Ovary (tissue), 3 donors: Measurements from ENCODE around the gene TBC1D19.

Experiments used
- CTCF ChIP-seq, 3 donors: fragments of 450-650 bp in 2 of 3; fragments of 200-600 bp in 1 of 3; IDR thresholded peaks; one replicate each; pipeline versions ENCODE4 v1.5.1 to v1.8.0; 2016 to 2022; ENCODE audit warnings: antibody characterized with exemption in 3 of 3, mild to moderate bottlenecking in 1 of 3
- POLR2A ChIP-seq: fragments of 450-650 bp; IDR thresholded peaks from one replicate; pipeline ENCODE4 v1.6.1; 2017; ENCODE audit warnings: antibody characterized with exemption, mild to moderate bottlenecking, moderate library complexity
- donor health status: DM: no; HTN: no; CAD: no.

GRCh38 chr4:26576231-26576739 is 7.6 kb upstream of the TBC1D19 start:
- TF ChIP-seq POLR2A (no peak), CTCF (IDR thresholded peaks at IDR 0.05) (no peak)
